ENCODE results near the gene NT5DC4. TPM values are rescaled to one million over a fixed set of nuclear protein-coding genes. Genes with fewer than 3 reads are reported as not detected.

The NT5DC4 gene
- total RNA-seq, 2 donors from 2014 or later: not detected

- no peak for DNase-seq
- no peak overlapping the region for H3K4me3 ChIP-seq (ENCODE audit: low read length)
- H3K27me3 ChIP-seq (ENCODE audit: control insufficient read depth, insufficient read depth, low read length, poor library complexity, severe bottlenecking): no peaks in the 10 kb centered on the region
- H3K4me3 Mint-ChIP-seq: no peak overlapping the region
- no peak overlapping the region for H3K9ac ChIP-seq (ENCODE audit: extremely low read depth, low read length, poor library complexity, severe bottlenecking)
- no peak overlapping the region for H3K27ac ChIP-seq (ENCODE audit: low read depth, low read length)
- no peaks in the 10 kb centered on the region for H3K36me3 ChIP-seq (ENCODE audit: control insufficient read depth, insufficient read depth, low read length)
- H3K27ac Mint-ChIP-seq: no peak overlapping the region
- H3K4me1 ChIP-seq (ENCODE audit: control insufficient read depth, insufficient read depth, low read length): no peaks in the 10 kb centered on the region
- H3K9me3 ChIP-seq (ENCODE audit: control insufficient read depth, low read length): no peaks in the 10 kb centered on the region
- H3K27me3 Mint-ChIP-seq (ENCODE audit: insufficient read depth): no peaks in the 10 kb centered on the region
- H3K4me1 Mint-ChIP-seq: peaks cover 2% of the 10 kb centered on the region
- no peaks in the 10 kb centered on the region for H3K9me3 Mint-ChIP-seq
- H3K36me3 Mint-ChIP-seq (ENCODE audit: low read depth): no peaks in the 10 kb centered on the region
- TF ChIP-seq CTCF (conservative IDR thresholded peaks at IDR 0.05): no peak
- 64 to 87% methylated on average over 4 to 23 of the region's 23 CpGs for WGBS, 2 experiments (ENCODE audit: insufficient coverage in 1 of 2, insufficient read length in 1 of 2)
Measured at GRCh38 chr2:112721819-112722522, 1.2 kb downstream of the NT5DC4 start.

DNA sequence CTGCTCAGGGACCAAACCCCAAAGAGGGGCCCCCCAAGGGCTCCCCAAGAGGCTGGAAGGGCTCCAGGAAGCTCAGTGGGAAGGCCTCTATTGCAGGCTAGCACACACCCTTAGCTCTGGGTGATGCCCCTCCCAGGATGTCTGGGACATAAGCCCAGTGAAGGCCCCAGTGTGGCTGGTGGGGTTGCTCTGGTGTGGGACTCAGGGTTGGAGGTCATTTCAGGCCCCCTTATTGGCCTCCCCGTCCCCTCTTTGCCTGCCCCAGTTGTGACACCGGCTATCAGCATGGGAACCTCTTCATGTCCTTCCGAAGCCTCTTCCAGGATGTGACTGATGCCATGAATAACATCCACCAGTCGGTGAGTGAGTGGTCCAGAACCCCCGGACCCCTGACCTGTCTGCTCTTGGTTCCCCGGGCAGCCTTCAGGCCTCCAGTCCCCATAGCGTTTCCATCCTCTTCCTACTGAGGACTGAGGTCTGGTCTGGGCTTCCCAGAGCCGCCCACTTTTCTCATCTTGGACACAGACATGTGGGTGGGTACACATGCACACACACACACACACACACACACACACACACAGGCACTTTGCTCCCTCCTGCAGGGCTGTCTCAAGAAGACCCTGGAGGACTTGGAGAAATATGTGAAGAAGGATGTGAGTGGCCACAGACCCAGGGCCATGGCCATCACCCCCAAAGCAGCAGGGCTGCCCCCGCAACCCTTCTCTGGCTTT, 2.2 kb downstream of the NT5DC4 start:
- no peak for DNase-seq
- no peaks in the 10 kb centered on the region for H3K9me3 ChIP-seq (ENCODE audit: control insufficient read depth, low read length)
- Mint-ChIP-seq H3K4me1 (peaks cover 5% of the 10 kb centered on the region), H3K4me3 (no peak overlapping the region), H3K27me3 (ENCODE audit: insufficient read depth) (no peaks in the 10 kb centered on the region), H3K27ac (peak overlapping the region; percentile 48), H3K36me3 (ENCODE audit: low read depth) (no peaks in the 10 kb centered on the region), H3K9me3 (no peaks in the 10 kb centered on the region)
- TF ChIP-seq CTCF (conservative IDR thresholded peaks at IDR 0.05): no peak
- H3K4me3 ChIP-seq (ENCODE audit: low read length): no peak overlapping the region
- 89 to 94% methylated on average over 7 to 9 of the region's 9 CpGs for WGBS, 2 experiments (ENCODE audit: insufficient coverage in 1 of 2, insufficient read length in 1 of 2)
- H3K9ac ChIP-seq (ENCODE audit: extremely low read depth, low read length, poor library complexity, severe bottlenecking): no peak overlapping the region
- H3K36me3 ChIP-seq (ENCODE audit: control insufficient read depth, insufficient read depth, low read length): no peaks in the 10 kb centered on the region
- peaks cover 3% of the 10 kb centered on the region for H3K4me1 ChIP-seq (ENCODE audit: control insufficient read depth, insufficient read depth, low read length)
- H3K27me3 ChIP-seq (ENCODE audit: control insufficient read depth, insufficient read depth, low read length, poor library complexity, severe bottlenecking): no peaks in the 10 kb centered on the region
- H3K27ac ChIP-seq (ENCODE audit: low read depth, low read length): no peak overlapping the region

DNA sequence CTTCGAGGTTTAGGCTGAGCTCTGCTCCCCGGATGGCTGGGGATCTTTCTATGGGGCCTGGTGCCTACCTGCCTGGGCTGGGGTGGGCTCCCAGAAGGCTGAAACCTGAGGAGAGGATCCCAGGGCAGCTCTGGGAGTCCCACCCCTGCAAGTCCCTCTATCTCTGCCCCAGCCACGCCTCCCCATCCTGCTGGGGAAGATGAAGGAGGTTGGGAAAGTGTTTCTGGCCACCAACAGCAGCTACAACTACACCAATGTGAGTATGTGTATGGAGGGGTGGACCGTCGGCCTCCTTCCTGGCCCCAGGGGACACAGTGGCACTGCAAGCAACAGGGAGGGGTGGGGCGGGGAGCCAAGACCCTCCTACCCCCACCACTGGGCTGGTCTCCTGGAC, 2.7 kb downstream of the NT5DC4 start:
- H3K9ac ChIP-seq (ENCODE audit: extremely low read depth, low read length, poor library complexity, severe bottlenecking): no peak overlapping the region
- no peaks in the 10 kb centered on the region for H3K36me3 ChIP-seq (ENCODE audit: control insufficient read depth, insufficient read depth, low read length)
- Mint-ChIP-seq H3K27ac (no peak overlapping the region), H3K27me3 (ENCODE audit: insufficient read depth) (no peaks in the 10 kb centered on the region), H3K4me3 (no peak overlapping the region), H3K9me3 (no peaks in the 10 kb centered on the region), H3K4me1 (peaks cover 11% of the 10 kb centered on the region), H3K36me3 (ENCODE audit: low read depth) (no peaks in the 10 kb centered on the region)
- no peaks in the 10 kb centered on the region for H3K9me3 ChIP-seq (ENCODE audit: control insufficient read depth, low read length)
- no peak overlapping the region for H3K27ac ChIP-seq (ENCODE audit: low read depth, low read length)
- WGBS, 2 experiments (ENCODE audit: insufficient coverage in 1 of 2, insufficient read length in 1 of 2): 94% methylated on average over 6 of the region's 6 CpGs; no CpG with 5 or more reads in 1 of the 2 experiments
- DNase-seq: no peak
- H3K4me3 ChIP-seq (ENCODE audit: low read length): no peak overlapping the region
- H3K27me3 ChIP-seq (ENCODE audit: control insufficient read depth, insufficient read depth, low read length, poor library complexity, severe bottlenecking): no peaks in the 10 kb centered on the region
- H3K4me1 ChIP-seq (ENCODE audit: control insufficient read depth, insufficient read depth, low read length): peaks cover 8% of the 10 kb centered on the region
- TF ChIP-seq CTCF (conservative IDR thresholded peaks at IDR 0.05): no peak
